Left ventricle myocardium inferior (tissue), 1 donor: Measurements from ENCODE around the gene TGFBR1. TPM values are rescaled to one million over a fixed set of nuclear protein-coding genes. Genes with fewer than 3 reads are reported as not detected.

Source experiments
- DNase-seq: peaks from one replicate; pipeline ENCODE4 v3.0.0-alpha.2; 2020
- H3K27ac ChIP-seq: fragments of 200-600 bp; replicated peaks from 2 replicates; pipeline ENCODE4 v1.8.0; 2021
- H3K27me3 ChIP-seq: fragments of 200-600 bp; 2 replicates; pipeline ENCODE4 v1.8.0; 2021; ENCODE audit warnings: low read depth
- H3K36me3 ChIP-seq: fragments of 200-600 bp; 2 replicates; pipeline ENCODE4 v1.8.0; 2021
- H3K4me1 ChIP-seq: fragments of 200-600 bp; 2 replicates; pipeline ENCODE4 v1.8.0; 2021
- H3K4me3 ChIP-seq: fragments of 200-600 bp; 2 replicates; pipeline ENCODE4 v1.8.0; 2021; ENCODE audit warnings: mild to moderate bottlenecking, moderate library complexity
- H3K9me3 ChIP-seq: fragments of 200-600 bp; replicated peaks from 2 replicates; pipeline ENCODE4 v1.8.0; 2021
- intact Hi-C: fragments of 100-400 bp; cut with micrococcal nuclease; formaldehyde crosslinking; loops from one replicate; pipeline ENCODE4 v1.11.0; 2022
- total RNA-seq: library from RNA; stranded (reverse); fragmentation: NEBNext Ultra II Directional; extraction: Animal tissue kit (Norgen Biotek cat#: 25700); gene quantifications from one replicate; pipeline ENCODE4 v1.2.1, GENCODE V29; 2021
- TF ChIP-seq, protein P1 (sequence below): fragments of 200-600 bp; IDR thresholded peaks from 2 replicates; pipeline ENCODE4 v1.8.0; 2021; ENCODE audit warnings: antibody characterized with exemption, mild to moderate bottlenecking, borderline replicate concordance
- donor health status: DM: no; HTN: yes; CAD: no; lungs with severe emphysema.

TGFBR1 gene
- total RNA-seq, 1 donor from 2014 or later: 12.3 TPM

DNA sequence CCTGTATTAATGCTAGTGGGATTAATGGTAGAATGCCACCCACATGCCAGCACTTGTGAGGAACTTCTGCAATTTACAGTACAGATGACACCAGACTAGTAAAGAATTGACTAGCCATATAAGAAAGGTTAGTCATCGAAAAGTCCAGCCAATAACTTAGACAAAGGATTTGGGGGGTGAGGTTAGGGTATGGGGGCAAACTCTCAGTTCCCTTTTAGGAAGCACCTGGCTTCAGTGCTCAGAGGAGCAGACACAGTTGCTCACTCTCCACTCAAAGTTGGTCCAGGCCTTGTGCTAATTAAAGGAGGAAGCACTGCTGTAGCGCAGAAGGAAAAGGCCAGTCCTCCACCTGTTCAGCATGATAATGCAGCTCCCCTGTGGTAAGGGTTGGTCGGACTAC, 25.2 kb downstream of the TGFBR1 start:
- intact Hi-C loops: loop anchor here (10.0 kb wide), 1 partner anchor 115 kb away; no protein-coding TSS in a partner anchor
- no peaks in the 10 kb centered on the region for H3K27me3 ChIP-seq
- no peak for DNase-seq
- peaks cover 4% of the 10 kb centered on the region for H3K36me3 ChIP-seq
- H3K4me1 ChIP-seq: peaks cover 32% of the 10 kb centered on the region
- H3K4me3 ChIP-seq: no peak overlapping the region
- TF ChIP-seq, protein P1, sequence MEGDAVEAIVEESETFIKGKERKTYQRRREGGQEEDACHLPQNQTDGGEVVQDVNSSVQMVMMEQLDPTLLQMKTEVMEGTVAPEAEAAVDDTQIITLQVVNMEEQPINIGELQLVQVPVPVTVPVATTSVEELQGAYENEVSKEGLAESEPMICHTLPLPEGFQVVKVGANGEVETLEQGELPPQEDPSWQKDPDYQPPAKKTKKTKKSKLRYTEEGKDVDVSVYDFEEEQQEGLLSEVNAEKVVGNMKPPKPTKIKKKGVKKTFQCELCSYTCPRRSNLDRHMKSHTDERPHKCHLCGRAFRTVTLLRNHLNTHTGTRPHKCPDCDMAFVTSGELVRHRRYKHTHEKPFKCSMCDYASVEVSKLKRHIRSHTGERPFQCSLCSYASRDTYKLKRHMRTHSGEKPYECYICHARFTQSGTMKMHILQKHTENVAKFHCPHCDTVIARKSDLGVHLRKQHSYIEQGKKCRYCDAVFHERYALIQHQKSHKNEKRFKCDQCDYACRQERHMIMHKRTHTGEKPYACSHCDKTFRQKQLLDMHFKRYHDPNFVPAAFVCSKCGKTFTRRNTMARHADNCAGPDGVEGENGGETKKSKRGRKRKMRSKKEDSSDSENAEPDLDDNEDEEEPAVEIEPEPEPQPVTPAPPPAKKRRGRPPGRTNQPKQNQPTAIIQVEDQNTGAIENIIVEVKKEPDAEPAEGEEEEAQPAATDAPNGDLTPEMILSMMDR: no peak
- no peaks in the 10 kb centered on the region for H3K9me3 ChIP-seq
- no peak overlapping the region for H3K27ac ChIP-seq

DNA sequence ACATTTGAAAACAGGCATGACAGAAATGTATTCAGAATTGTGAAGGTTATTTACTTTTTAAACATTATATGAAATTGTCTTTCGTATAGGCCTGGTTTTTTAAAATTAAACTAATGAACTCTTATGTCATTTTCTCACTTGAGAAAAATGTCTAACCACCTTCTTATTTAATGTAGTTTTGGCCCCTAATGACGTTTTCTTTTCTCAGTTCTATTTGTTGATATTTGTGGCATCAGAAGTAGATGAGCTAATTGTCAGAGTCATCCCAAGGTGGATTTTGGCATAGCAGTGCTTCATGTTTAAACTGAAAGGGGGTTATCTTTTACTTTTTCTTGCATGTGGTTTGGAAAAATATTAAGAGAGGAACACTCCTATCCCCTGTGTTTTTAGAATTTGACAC, 28.2 kb downstream of the TGFBR1 start:
- intact Hi-C loops: loop anchor here (10.0 kb wide), 1 partner anchor 118 kb away; no protein-coding TSS in a partner anchor
- Histone ChIP-seq H3K27me3 (no peaks in the 10 kb centered on the region), H3K4me3 (no peak overlapping the region), H3K36me3 (peaks cover 6% of the 10 kb centered on the region), H3K27ac (no peak overlapping the region), H3K4me1 (peaks cover 12% of the 10 kb centered on the region), H3K9me3 (no peaks in the 10 kb centered on the region)
- DNase-seq: no peak
- TF ChIP-seq, protein P1: no peak

DNA sequence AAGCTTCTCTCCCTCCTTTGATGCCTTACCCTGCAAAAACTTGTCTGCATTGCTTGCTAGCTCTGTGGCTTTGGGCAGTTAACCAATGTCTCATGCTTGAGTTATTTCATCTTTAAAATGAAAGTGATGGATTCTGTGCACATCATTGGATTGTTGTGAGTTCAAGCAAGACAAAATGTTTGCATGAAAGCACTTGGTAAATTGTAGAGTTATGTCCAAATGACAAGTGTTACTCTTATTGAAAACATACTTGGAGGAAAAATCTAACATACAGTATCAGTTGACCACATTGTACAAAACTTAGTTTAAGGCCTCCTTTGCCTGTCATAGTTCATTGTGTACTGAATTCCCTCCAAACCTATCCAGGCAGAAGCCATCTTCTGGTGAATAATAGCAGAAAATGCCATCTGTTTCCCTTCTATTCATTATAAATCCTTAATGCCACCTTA, 30.0 kb downstream of the TGFBR1 start:
- Histone ChIP-seq H3K27ac (no peak overlapping the region), H3K36me3 (peaks cover 19% of the 10 kb centered on the region), H3K4me1 (peaks cover 19% of the 10 kb centered on the region), H3K9me3 (no peaks in the 10 kb centered on the region), H3K4me3 (no peak overlapping the region), H3K27me3 (no peaks in the 10 kb centered on the region)
- intact Hi-C loops: loop anchor here (10.0 kb wide), 1 partner anchor 120 kb away; no protein-coding TSS in a partner anchor
- DNase-seq: no peak
- TF ChIP-seq, protein P1: no peak

DNA sequence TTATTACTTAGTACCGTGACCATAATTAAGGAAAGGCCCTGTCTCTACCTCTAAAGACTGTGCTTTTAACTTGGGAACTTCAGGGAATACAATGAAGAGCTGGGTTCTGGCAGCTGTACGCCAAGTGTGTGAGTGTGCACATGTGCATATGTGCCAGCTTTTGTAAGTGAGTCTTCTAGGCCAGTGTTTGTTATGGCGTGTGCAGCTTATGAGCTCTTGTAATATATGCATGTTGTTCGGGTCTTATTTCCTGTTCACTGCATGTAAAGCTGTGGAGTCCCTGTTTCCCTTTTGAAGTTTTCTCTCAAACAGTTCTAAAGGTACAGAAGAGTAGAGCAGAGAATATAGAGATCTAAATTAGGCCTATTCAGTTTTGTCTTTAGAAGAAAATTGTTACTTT, 30.5 kb downstream of the TGFBR1 start:
- intact Hi-C loops: loop anchor here (10.0 kb wide), 1 partner anchor 121 kb away; no protein-coding TSS in a partner anchor
- no peak overlapping the region for H3K27ac ChIP-seq
- no peaks in the 10 kb centered on the region for H3K27me3 ChIP-seq
- DNase-seq: no peak
- H3K9me3 ChIP-seq: no peaks in the 10 kb centered on the region
- TF ChIP-seq, protein P1: no peak
- H3K4me1 ChIP-seq: peaks cover 25% of the 10 kb centered on the region
- no peak overlapping the region for H3K4me3 ChIP-seq
- peaks cover 19% of the 10 kb centered on the region for H3K36me3 ChIP-seq

DNA sequence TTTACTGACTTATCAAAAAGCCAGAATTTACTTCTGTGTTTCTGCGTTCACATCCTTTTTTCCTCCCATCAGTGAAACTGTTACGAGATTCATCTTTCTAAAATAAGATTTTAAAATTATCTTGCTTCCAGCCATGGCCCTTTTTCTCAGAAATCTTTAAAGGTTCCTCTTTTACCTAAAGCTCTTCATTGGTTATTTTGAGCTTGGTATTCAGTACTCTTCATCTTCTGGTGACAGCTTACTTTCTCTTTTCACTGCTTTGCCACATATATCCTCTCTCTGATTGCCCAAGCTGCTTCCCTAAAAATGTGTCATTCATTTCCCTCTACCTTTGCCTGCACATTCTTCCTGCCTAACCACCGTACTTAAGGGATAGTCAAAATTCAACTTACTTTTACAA, 32.3 kb downstream of the TGFBR1 start:
- peaks cover 30% of the 10 kb centered on the region for H3K4me1 ChIP-seq
- H3K27ac ChIP-seq: no peak overlapping the region
- intact Hi-C loops: loop anchor here (10.0 kb wide), 1 partner anchor 122 kb away; no protein-coding TSS in a partner anchor

More for the DNA sequence above, 32.3 kb downstream of the TGFBR1 start:
- DNase-seq: no peak
- peaks cover 18% of the 10 kb centered on the region for H3K36me3 ChIP-seq
- H3K27me3 ChIP-seq: no peaks in the 10 kb centered on the region
- H3K4me3 ChIP-seq: no peak overlapping the region
- TF ChIP-seq, protein P1: no peak
- no peaks in the 10 kb centered on the region for H3K9me3 ChIP-seq
